ENCODE data around the gene CDV3.

CDV3 gene

GRCh38 chr3:133608388-133608787, 34.9 kb downstream of the CDV3 start:
- no peak for DNase-seq

DNA sequence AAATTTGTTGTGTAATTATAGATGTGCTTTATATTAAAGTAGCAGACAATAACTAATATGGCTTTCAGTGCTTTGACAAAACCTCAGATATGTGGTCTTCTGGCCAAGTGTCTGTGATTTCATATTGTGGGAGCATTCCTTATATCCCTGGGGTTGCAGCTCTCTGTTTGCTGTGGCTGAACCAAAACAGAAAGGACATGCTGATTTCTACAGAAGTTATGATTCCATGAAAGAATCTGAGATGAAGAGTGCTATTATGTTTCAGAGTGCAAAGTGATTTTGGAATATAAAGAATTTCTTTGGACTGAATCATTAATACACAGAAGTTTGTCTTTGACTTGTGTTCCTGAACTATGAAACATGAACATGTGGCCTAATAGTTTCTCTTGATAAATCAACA, 36.5 kb downstream of the CDV3 start:
- no peak for DNase-seq

- DNase-seq, result no peak
Measured at GRCh38 chr3:133611534-133611933, 38.0 kb downstream of the CDV3 start.

DNA sequence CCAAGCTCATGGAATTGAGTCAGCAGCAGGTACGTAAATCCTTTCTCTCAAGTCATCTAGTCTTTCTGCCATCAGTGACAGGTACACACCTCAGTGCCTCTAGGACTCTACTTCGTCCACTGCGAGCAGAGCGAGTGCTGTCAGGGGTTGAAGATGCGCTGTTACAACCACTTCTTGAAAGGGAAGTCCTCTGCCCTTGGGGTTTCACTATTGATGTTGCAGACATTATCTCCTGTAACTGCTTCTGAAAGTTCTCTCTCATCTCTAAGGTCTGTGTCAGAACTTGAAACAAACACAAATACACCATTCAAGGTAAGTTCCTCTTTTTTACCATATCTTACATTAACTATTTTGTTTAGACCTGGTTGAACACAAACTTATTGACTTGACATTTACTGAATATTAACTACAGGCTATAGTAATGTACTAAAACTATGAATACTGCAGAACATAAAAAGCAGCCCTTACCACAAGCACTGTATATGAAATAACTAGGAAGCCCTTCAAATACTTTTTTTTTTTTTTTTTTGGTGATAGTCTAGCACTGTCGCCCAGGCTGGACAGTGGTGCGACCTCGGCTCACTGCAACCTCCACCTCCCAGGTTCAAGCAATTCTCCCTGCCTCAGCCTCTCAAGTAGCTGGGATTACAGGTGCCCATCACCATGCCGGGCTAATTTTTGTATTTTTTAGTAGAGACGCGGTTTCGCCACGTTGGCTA, 46.7 kb downstream of the CDV3 start:
- DNase-seq, result no peak

DNA sequence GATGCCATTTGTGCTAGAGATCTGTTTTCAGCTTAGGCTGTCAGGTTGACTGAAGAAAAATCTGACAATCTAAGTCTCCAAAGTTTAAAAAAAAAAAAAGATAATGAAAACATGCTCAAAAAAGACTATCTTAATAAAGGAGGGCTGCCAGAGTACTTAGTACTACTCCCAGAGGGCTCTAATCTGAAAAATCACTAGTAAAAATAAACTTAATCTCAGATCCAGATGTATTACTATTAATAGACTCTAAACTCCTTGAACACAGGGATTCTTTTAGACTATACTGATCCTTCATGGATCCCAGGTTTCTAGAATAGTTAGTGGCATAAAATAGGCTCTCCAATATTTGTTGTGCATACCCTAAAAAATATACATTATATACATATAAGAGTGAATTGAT, 54.3 kb downstream of the CDV3 start:
- no peak for DNase-seq

DNA sequence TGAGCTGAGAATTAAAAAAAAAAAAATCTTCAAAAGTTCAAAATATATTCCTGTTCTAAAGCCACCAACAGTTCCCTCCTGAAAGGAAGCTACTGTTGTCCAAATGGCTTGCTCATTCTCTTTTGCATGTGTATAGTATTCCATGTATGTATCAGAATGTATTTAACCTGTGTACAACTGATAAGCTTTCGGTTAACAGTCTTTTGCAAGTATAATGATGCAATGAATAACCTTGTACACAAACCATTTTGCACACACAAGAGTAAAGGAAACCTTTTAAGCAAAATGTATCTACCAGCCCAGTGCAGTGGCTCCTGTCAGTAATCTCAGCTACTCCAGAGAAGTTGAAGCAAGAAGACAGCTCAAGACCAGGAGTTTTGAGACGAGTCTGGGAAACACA, 55.7 kb downstream of the CDV3 start:
- DNase-seq, result no peak

- DNase-seq, result no peak
Measured at GRCh38 chr3:133633439-133633838, 60.0 kb downstream of the CDV3 start.

Measured in activated T-cell treated with anti-CD3 and anti-CD28 coated beads, Interleukin-2, amount 50 U/mL, for 1 hour (primary cell).